DND-41 (cell line): Measurements from ENCODE around the gene SLC25A5.
"Not testable (repeated sequence)": the region's sequence is repeated elsewhere in the genome, so short reads cannot be mapped to it uniquely, and the experiment has no call there.

Experiments used
- ATAC-seq: fragments of 200-7000 bp; cut with Tn5 transposase; 3 replicates; pipeline ENCODE4 v1.9.1; 2021; ENCODE audit warnings: low read depth; ENCODE audit not compliant: insufficient read depth
- DNase-seq: peaks from one replicate; pipeline ENCODE4 v3.0.0-alpha.2; 2020
- H2AFZ ChIP-seq: 2 replicates; pipeline ENCODE4 v1.6.0; 2012; ENCODE audit warnings: low read depth, low read length
- H3K27ac ChIP-seq: 2 replicates; pipeline ENCODE4 v1.5.1; 2012; ENCODE audit warnings: low read length, inconsistent platforms
- H3K27me3 ChIP-seq: fragments of 200-600 bp; sonication (generic); 2 replicates; pipeline ENCODE4 v1.6.0; 2012; ENCODE audit warnings: low read length, mild to moderate bottlenecking, inconsistent platforms; ENCODE audit not compliant: insufficient read depth, poor library complexity
- H3K36me3 ChIP-seq: 2 replicates; pipeline ENCODE4 v1.5.1; 2012; ENCODE audit warnings: low read length, inconsistent platforms; ENCODE audit not compliant: insufficient read depth
- H3K4me1 ChIP-seq: 2 replicates; pipeline ENCODE4 v1.5.1; 2012; ENCODE audit warnings: mild to moderate bottlenecking, low read length; ENCODE audit not compliant: insufficient read depth
- H3K4me2 ChIP-seq: 2 replicates; pipeline ENCODE4 v1.6.0; 2012; ENCODE audit warnings: mild to moderate bottlenecking, moderate library complexity, low read length, inconsistent platforms; ENCODE audit not compliant: insufficient read depth
- H3K4me3 ChIP-seq, 2 experiments: fragments of 200-600 bp in 1 of 2; shearing (Covaris generic) in 1 of 2; 2 replicates each; pipeline ENCODE4 v1.5.1; 2012 to 2016; ENCODE audit warnings: inconsistent platforms in 2 of 2, low read length in 2 of 2, mild to moderate bottlenecking in 2 of 2, low read depth in 1 of 2, moderate library complexity in 1 of 2
- H3K79me2 ChIP-seq: 2 replicates; pipeline ENCODE4 v1.6.0; 2012; ENCODE audit warnings: low read length, inconsistent platforms; ENCODE audit not compliant: insufficient read depth
- H3K9ac ChIP-seq: 2 replicates; pipeline ENCODE4 v1.6.0; 2012; ENCODE audit warnings: low read depth, mild to moderate bottlenecking, inconsistent platforms, low read length, moderate library complexity
- H3K9me3 ChIP-seq: 2 replicates; pipeline ENCODE4 v1.5.1; 2012; ENCODE audit warnings: low read length, moderate library complexity, mild to moderate bottlenecking, inconsistent platforms; ENCODE audit not compliant: insufficient read depth, severe bottlenecking
- H4K20me1 ChIP-seq: 2 replicates; pipeline ENCODE4 v1.6.0; 2012; ENCODE audit warnings: low read length; ENCODE audit not compliant: insufficient read depth
- CTCF ChIP-seq: IDR thresholded peaks from 2 replicates; pipeline ENCODE4 v1.5.1; 2012; ENCODE audit warnings: borderline replicate concordance, low read length, moderate library complexity, mild to moderate bottlenecking; ENCODE audit not compliant: poor library complexity, severe bottlenecking; ENCODE audit errors: extremely low read depth
- EZH2 ChIP-seq: IDR thresholded peaks from 3 replicates; pipeline ENCODE4 v1.6.1; 2012; ENCODE audit warnings: borderline replicate concordance, low read depth, mild to moderate bottlenecking, moderate library complexity, low read length, inconsistent platforms; ENCODE audit not compliant: severe bottlenecking

The SLC25A5 gene

GRCh38 chrX:119501511-119502148 is 33.4 kb downstream of the SLC25A5 start:
- Histone ChIP-seq H3K9me3 (no peaks in the 10 kb centered on the region), H2AFZ (no peak overlapping the region), H3K27ac (no peak overlapping the region), H3K4me3 (no peak overlapping the region), H4K20me1 (no peaks in the 10 kb centered on the region), H3K9ac (no peak overlapping the region), H3K79me2 (no peaks in the 10 kb centered on the region), H3K4me2 (no peak overlapping the region), H3K4me1 (no peaks in the 10 kb centered on the region), H3K36me3 (no peaks in the 10 kb centered on the region), H3K27me3 (no peaks in the 10 kb centered on the region)
- TF ChIP-seq EZH2 (no peak), CTCF (no peak)
- ATAC-seq (no peak), DNase-seq (no peak)

GRCh38 chrX:119502727-119503483 is 34.7 kb downstream of the SLC25A5 start:
- Histone ChIP-seq H3K9me3 (no peaks in the 10 kb centered on the region), H3K4me1 (no peaks in the 10 kb centered on the region), H2AFZ (no peak overlapping the region), H3K36me3 (no peaks in the 10 kb centered on the region), H3K27me3 (no peaks in the 10 kb centered on the region), H4K20me1 (no peaks in the 10 kb centered on the region), H3K9ac (no peak overlapping the region), H3K4me3 (no peak overlapping the region), H3K79me2 (no peaks in the 10 kb centered on the region), H3K27ac (no peak overlapping the region), H3K4me2 (no peak overlapping the region)
- no peak for DNase-seq
- TF ChIP-seq EZH2 (no peak), CTCF (no peak)
- ATAC-seq: no peak

GRCh38 chrX:119503484-119503861 is 35.2 kb downstream of the SLC25A5 start:
- H3K36me3 ChIP-seq: no peaks in the 10 kb centered on the region
- ATAC-seq (no peak), DNase-seq (no peak)
- no peaks in the 10 kb centered on the region for H3K79me2 ChIP-seq
- TF ChIP-seq EZH2 (no peak), CTCF (no peak)
- no peak overlapping the region for H3K4me3 ChIP-seq
- no peaks in the 10 kb centered on the region for H3K9me3 ChIP-seq
- no peak overlapping the region for H3K9ac ChIP-seq
- H2AFZ ChIP-seq: no peak overlapping the region
- H3K4me1 ChIP-seq: no peaks in the 10 kb centered on the region
- H3K4me2 ChIP-seq: no peak overlapping the region
- no peak overlapping the region for H3K27ac ChIP-seq
- H4K20me1 ChIP-seq: no peaks in the 10 kb centered on the region
- no peaks in the 10 kb centered on the region for H3K27me3 ChIP-seq

GRCh38 chrX:119505145-119505544 is 36.9 kb downstream of the SLC25A5 start:
- not testable (repeated sequence) for ATAC-seq, H3K79me2 ChIP-seq, H3K9me3 ChIP-seq, H3K4me1 ChIP-seq, DNase-seq, H3K4me3 ChIP-seq, H2AFZ ChIP-seq, H3K27ac ChIP-seq, H4K20me1 ChIP-seq, H3K27me3 ChIP-seq, H3K36me3 ChIP-seq, H3K4me2 ChIP-seq, H3K9ac ChIP-seq
